ENCODE data around the gene AHCYL1. TPM values are rescaled to one million over a fixed set of nuclear protein-coding genes. Genes with fewer than 3 reads are reported as not detected.

Gene AHCYL1
- total RNA-seq, 2 donors from 2014 or later, result 37.4 to 69.3 TPM

DNA sequence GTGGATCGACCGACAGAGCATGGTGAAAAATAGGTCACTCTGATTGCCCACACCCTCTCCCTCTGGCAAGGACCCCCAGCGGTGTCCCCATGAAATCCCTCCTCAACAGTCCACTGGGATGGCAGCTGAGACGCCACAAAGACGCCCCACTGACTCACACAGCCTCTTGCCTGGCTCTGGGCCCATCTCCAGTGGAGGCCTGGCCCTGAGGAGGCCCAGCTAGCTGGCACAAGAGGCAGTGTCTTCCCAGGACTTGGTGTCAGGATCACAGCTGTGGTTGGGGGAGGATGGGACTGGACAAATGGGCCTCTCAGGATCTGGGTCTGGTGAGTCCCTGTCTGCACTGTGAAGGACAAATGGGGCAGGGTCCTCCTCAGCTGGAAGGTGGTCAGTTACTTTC is 81.3 kb downstream of the AHCYL1 start:
- Histone ChIP-seq H3K4me1 (ENCODE audit: control insufficient read depth in 1 of 2, low read depth in 2 of 2) (peaks cover 8 to 16% of the 10 kb centered on the region in 2 donors), H3K36me3 (no peaks in the 10 kb centered on the region), H3K27me3 (replicated peaks; ENCODE audit: insufficient read depth) (peaks cover 23% of the 10 kb centered on the region), H3K9me3 (no peaks in the 10 kb centered on the region), H3K27ac (no peak overlapping the region), H3K4me3 (no peak overlapping the region)
- no peak for DNase-seq (ENCODE audit: low spot score)
- TF ChIP-seq, protein P1, sequence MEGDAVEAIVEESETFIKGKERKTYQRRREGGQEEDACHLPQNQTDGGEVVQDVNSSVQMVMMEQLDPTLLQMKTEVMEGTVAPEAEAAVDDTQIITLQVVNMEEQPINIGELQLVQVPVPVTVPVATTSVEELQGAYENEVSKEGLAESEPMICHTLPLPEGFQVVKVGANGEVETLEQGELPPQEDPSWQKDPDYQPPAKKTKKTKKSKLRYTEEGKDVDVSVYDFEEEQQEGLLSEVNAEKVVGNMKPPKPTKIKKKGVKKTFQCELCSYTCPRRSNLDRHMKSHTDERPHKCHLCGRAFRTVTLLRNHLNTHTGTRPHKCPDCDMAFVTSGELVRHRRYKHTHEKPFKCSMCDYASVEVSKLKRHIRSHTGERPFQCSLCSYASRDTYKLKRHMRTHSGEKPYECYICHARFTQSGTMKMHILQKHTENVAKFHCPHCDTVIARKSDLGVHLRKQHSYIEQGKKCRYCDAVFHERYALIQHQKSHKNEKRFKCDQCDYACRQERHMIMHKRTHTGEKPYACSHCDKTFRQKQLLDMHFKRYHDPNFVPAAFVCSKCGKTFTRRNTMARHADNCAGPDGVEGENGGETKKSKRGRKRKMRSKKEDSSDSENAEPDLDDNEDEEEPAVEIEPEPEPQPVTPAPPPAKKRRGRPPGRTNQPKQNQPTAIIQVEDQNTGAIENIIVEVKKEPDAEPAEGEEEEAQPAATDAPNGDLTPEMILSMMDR (IDR thresholded peaks at IDR 0.05), result no peak
- ATAC-seq (ENCODE audit: insufficient number of reproducible peaks, low FRiP score, low read depth), result no peak

DNA sequence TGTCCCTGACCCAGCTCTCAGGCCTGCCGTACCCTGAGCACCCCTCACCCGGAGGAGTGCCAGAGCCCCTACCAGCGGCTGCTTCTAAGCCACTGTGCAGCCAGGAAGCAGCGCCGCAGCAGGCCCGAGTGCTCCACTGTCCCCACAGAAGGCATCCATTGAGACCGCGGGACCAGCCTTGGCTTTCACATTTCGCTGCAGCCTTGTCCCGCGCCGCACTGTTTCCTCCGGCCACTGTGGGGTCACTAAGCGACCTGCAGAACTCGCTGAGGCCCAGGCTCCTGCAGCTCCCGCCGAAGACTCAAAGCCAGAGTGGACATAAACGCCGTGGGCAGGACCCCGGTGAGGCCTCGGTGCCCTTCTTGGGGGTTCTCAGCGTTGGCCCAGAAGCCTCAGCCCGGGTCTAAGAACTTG is 82.9 kb downstream of the AHCYL1 start:
- Histone ChIP-seq H3K9me3 (no peaks in the 10 kb centered on the region), H3K27ac (no peak overlapping the region), H3K27me3 (replicated peaks; ENCODE audit: insufficient read depth) (peaks cover 23% of the 10 kb centered on the region), H3K4me1 (ENCODE audit: control insufficient read depth in 1 of 2, low read depth in 2 of 2) (peaks cover 8 to 16% of the 10 kb centered on the region in 2 donors), H3K36me3 (no peaks in the 10 kb centered on the region), H3K4me3 (no peak overlapping the region)
- no peak for DNase-seq (ENCODE audit: low spot score)
- TF ChIP-seq, protein P1 (IDR thresholded peaks at IDR 0.05), result no peak
- ATAC-seq (ENCODE audit: insufficient number of reproducible peaks, low FRiP score, low read depth), result no peak

DNA sequence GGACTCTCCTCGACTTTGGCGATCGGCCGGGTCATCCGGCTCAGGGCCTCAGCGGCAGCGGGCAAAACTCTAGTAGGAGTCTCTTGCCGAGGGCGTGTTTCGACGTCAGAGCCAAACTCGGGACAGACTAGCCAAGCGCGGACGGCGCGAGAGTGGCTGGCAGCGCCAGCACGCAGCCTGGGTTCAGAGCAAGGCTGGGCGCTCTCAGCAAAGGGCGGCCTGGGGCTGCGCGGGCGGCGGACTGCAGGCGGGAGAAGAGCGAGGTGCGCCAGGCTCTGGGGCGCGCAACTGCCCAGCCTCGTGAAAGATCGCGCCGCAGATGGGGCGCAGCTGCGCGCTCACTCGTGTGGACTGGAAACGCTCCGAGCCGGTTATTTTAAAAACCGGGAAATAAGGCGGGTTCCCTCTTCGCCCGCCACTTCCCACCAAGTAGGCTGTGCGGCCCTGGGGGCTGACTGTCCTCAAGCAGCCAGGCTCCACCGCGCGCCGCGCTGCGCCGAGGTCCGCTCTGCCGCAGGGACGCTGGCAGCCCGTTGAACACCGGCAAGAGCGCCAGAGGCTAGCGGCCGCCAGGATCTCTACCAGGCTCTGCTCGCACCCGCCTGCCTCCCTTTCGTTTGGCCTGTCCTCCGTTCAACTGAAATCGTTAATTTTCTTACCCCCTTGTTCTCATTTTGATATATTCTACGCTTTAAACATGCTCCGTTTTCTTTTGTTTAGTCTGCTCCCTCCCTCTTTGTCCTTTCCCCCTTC is 83.5 kb downstream of the AHCYL1 start:
- peak overlapping the region; percentile 51 for H3K4me3 ChIP-seq
- no peak overlapping the region for H3K27ac ChIP-seq
- H3K36me3 ChIP-seq, result no peaks in the 10 kb centered on the region
- ATAC-seq (ENCODE audit: insufficient number of reproducible peaks, low FRiP score, low read depth), result no peak
- no peaks in the 10 kb centered on the region for H3K9me3 ChIP-seq
- peaks cover 23% of the 10 kb centered on the region for H3K27me3 ChIP-seq (replicated peaks; ENCODE audit: insufficient read depth)
- TF ChIP-seq, protein P1 (IDR thresholded peaks at IDR 0.05), result no peak
- H3K4me1 ChIP-seq (ENCODE audit: control insufficient read depth in 1 of 2, low read depth in 2 of 2), result peaks cover 8 to 16% of the 10 kb centered on the region in 2 donors
- DNase-seq (ENCODE audit: low spot score), result no peak

DNA sequence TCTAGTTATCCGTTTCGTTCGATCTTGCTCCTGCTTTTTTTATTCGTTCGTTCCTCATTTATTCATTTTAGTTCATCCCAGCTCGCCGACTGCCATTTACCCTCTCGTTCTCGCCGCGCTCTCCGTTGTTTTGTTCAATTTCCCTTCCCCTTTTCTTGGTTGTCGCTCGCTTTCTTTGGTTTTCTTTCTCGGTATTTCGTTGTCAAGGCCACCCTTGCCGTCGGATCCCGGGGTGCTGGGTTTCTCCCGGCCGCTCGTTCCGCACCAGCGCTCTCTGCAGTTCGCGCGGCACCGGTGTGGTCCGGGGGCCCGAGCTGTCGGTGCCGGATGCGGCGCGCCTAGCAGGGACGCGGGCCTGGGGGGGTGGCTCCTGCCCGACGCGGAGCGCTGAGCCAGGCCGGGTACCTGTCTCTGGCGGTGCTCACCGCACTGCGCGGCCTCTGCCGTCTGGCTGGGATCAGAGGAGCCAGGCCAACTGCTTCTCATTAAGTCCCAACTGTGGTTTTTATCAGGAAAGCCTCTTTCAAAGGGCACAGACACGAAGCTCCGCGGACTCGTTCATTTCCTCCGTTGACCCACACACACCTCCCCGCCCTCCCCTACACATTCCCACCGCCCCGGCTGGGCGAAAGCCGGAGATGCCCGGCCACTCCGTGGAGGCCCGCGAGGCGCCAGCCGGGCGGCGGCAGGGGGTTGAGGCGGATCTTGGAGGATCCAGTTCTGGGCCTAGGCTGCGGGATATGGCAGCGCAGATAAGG is 84.3 kb downstream of the AHCYL1 start:
- peaks cover 23% of the 10 kb centered on the region for H3K27me3 ChIP-seq (replicated peaks; ENCODE audit: insufficient read depth)
- no peaks in the 10 kb centered on the region for H3K9me3 ChIP-seq
- TF ChIP-seq, protein P1 (IDR thresholded peaks at IDR 0.05), result no peak
- DNase-seq (ENCODE audit: low spot score) (no peak), ATAC-seq (ENCODE audit: insufficient number of reproducible peaks, low FRiP score, low read depth) (no peak)
- H3K27ac ChIP-seq, result peak overlapping the region in 1 of 2 donors; percentile 28
- H3K4me1 ChIP-seq (ENCODE audit: control insufficient read depth in 1 of 2, low read depth in 2 of 2), result peaks cover 8 to 16% of the 10 kb centered on the region in 2 donors
- peak overlapping the region; percentile 51 for H3K4me3 ChIP-seq
- no peaks in the 10 kb centered on the region for H3K36me3 ChIP-seq
